Measurements from ENCODE around the gene FAM110C.
"Not testable (repeated sequence)": the region's sequence is repeated elsewhere in the genome, so short reads cannot be mapped to it uniquely, and the experiment has no call there.

Gene FAM110C

GRCh38 chr2:28406-28975 is 17.8 kb downstream of the FAM110C start:
- H3K14ac ChIP-seq (ENCODE audit: low read length) = no peak overlapping the region
- no peak overlapping the region for H3K4ac ChIP-seq (ENCODE audit: low read length)
- no peaks in the 10 kb centered on the region for H3K4me1 ChIP-seq (ENCODE audit: control insufficient read depth in 2 of 2, insufficient read depth in 1 of 2, low read depth in 1 of 2, low read length in 2 of 2)
- no peaks in the 10 kb centered on the region for H3K36me3 ChIP-seq (replicated peaks in 1 of 2; ENCODE audit: control insufficient read depth in 2 of 2, insufficient read depth in 2 of 2, low read length in 2 of 2)
- no peak overlapping the region for H2BK120ac ChIP-seq (ENCODE audit: low read depth, low read length)
- H2BK15ac ChIP-seq (ENCODE audit: low read length) = no peak overlapping the region
- H3K18ac ChIP-seq (ENCODE audit: low read length) = no peak overlapping the region
- no peak overlapping the region for H4K91ac ChIP-seq (ENCODE audit: low read depth, low read length, poor library complexity)
- DNase-seq (ENCODE audit: low spot score) = no peak
- H3K79me1 ChIP-seq (ENCODE audit: low read depth, low read length) = no peaks in the 10 kb centered on the region
- H3K27ac ChIP-seq (replicated peaks; ENCODE audit: low read length) = no peak overlapping the region
- H3K9me3 ChIP-seq (replicated peaks in 1 of 2; ENCODE audit: control insufficient read depth in 2 of 2, insufficient read depth in 1 of 2, low read depth in 1 of 2, low read length in 2 of 2) = no peaks in the 10 kb centered on the region
- no peak overlapping the region for H2AK5ac ChIP-seq (ENCODE audit: low read depth, low read length)
- H2AFZ ChIP-seq (ENCODE audit: low read length) = no peak overlapping the region
- no peak overlapping the region for H2BK12ac ChIP-seq (ENCODE audit: low read length)
- H4K8ac ChIP-seq (ENCODE audit: low read depth, low read length) = no peak overlapping the region
- no peak overlapping the region for H3K4me2 ChIP-seq (ENCODE audit: insufficient read depth, low read length, poor library complexity, severe bottlenecking)
- peaks cover 0 to 6% (median 0%) of the 10 kb centered on the region in 3 experiments for H3K27me3 ChIP-seq (ENCODE audit: control insufficient read depth in 3 of 3, insufficient read depth in 3 of 3, low read depth in 1 of 3, low read length in 3 of 3)
- H2BK5ac ChIP-seq (ENCODE audit: low read length) = no peak overlapping the region
- WGBS, 2 donors (ENCODE audit: extremely low coverage in 2 of 2, insufficient read length in 2 of 2, insufficient replicate concordance in 1 of 2) = no CpG with 5 or more reads among the region's 5 CpGs
- no peak overlapping the region for H3K9ac ChIP-seq (ENCODE audit: low read depth, low read length, poor library complexity)
- no peak overlapping the region for H3K4me3 ChIP-seq (ENCODE audit: low read length in 2 of 2)
- no peak overlapping the region for H3K23ac ChIP-seq (ENCODE audit: low read depth, low read length, poor library complexity)

- DNase-seq (ENCODE audit: low spot score) = no peak
- no peak overlapping the region for H2BK120ac ChIP-seq (ENCODE audit: low read depth, low read length)
- no peak overlapping the region for H3K4ac ChIP-seq (ENCODE audit: low read length)
Measured at GRCh38 chr2:26891-27290, 19.4 kb downstream of the FAM110C start.

GRCh38 chr2:25543-25942 is 20.8 kb downstream of the FAM110C start:
- Histone ChIP-seq H4K8ac (ENCODE audit: low read depth, low read length) (no peak overlapping the region), H3K18ac (ENCODE audit: low read length) (no peak overlapping the region), H3K14ac (ENCODE audit: low read length) (no peak overlapping the region), H2BK120ac (ENCODE audit: low read depth, low read length) (no peak overlapping the region), H3K27me3 (ENCODE audit: control insufficient read depth in 3 of 3, insufficient read depth in 3 of 3, low read depth in 1 of 3, low read length in 3 of 3) (peaks cover 0 to 4% (median 0%) of the 10 kb centered on the region in 3 experiments), H3K27ac (replicated peaks; ENCODE audit: low read length) (no peak overlapping the region), H2AK5ac (ENCODE audit: low read depth, low read length) (no peak overlapping the region), H3K36me3 (replicated peaks in 1 of 2; ENCODE audit: control insufficient read depth in 2 of 2, insufficient read depth in 2 of 2, low read length in 2 of 2) (no peaks in the 10 kb centered on the region), H2BK15ac (ENCODE audit: low read length) (no peak overlapping the region), H3K4ac (ENCODE audit: low read length) (no peak overlapping the region), H2BK12ac (ENCODE audit: low read length) (no peak overlapping the region), H3K4me2 (ENCODE audit: insufficient read depth, low read length, poor library complexity, severe bottlenecking) (no peak overlapping the region), H3K4me3 (ENCODE audit: low read length in 2 of 2) (no peak overlapping the region), H3K4me1 (ENCODE audit: control insufficient read depth in 2 of 2, insufficient read depth in 1 of 2, low read depth in 1 of 2, low read length in 2 of 2) (no peaks in the 10 kb centered on the region), H4K91ac (ENCODE audit: low read depth, low read length, poor library complexity) (no peak overlapping the region), H3K9me3 (replicated peaks in 1 of 2; ENCODE audit: control insufficient read depth in 2 of 2, insufficient read depth in 1 of 2, low read depth in 1 of 2, low read length in 2 of 2) (no peaks in the 10 kb centered on the region), H2BK5ac (ENCODE audit: low read length) (no peak overlapping the region), H2AFZ (ENCODE audit: low read length) (no peak overlapping the region), H3K9ac (ENCODE audit: low read depth, low read length, poor library complexity) (no peak overlapping the region), H3K23ac (ENCODE audit: low read depth, low read length, poor library complexity) (no peak overlapping the region), H3K79me1 (ENCODE audit: low read depth, low read length) (no peaks in the 10 kb centered on the region)
- no CpG with 5 or more reads among the region's 4 CpGs for WGBS, 2 donors (ENCODE audit: extremely low coverage in 2 of 2, insufficient read length in 2 of 2, insufficient replicate concordance in 1 of 2)
- DNase-seq (ENCODE audit: low spot score) = no peak

More at GRCh38 chr2:26891-27290, 19.4 kb downstream of the FAM110C start:
- Histone ChIP-seq H4K91ac (ENCODE audit: low read depth, low read length, poor library complexity) (no peak overlapping the region), H3K4me3 (ENCODE audit: low read length in 2 of 2) (no peak overlapping the region), H4K8ac (ENCODE audit: low read depth, low read length) (no peak overlapping the region), H3K36me3 (replicated peaks in 1 of 2; ENCODE audit: control insufficient read depth in 2 of 2, insufficient read depth in 2 of 2, low read length in 2 of 2) (no peaks in the 10 kb centered on the region), H3K4me1 (ENCODE audit: control insufficient read depth in 2 of 2, insufficient read depth in 1 of 2, low read depth in 1 of 2, low read length in 2 of 2) (no peaks in the 10 kb centered on the region), H3K79me1 (ENCODE audit: low read depth, low read length) (no peaks in the 10 kb centered on the region), H3K14ac (ENCODE audit: low read length) (no peak overlapping the region), H2BK5ac (ENCODE audit: low read length) (no peak overlapping the region), H3K27ac (replicated peaks; ENCODE audit: low read length) (no peak overlapping the region), H3K27me3 (ENCODE audit: control insufficient read depth in 3 of 3, insufficient read depth in 3 of 3, low read depth in 1 of 3, low read length in 3 of 3) (peaks cover 0 to 6% (median 0%) of the 10 kb centered on the region in 3 experiments), H2BK12ac (ENCODE audit: low read length) (no peak overlapping the region), H2BK15ac (ENCODE audit: low read length) (no peak overlapping the region), H3K9me3 (replicated peaks in 1 of 2; ENCODE audit: control insufficient read depth in 2 of 2, insufficient read depth in 1 of 2, low read depth in 1 of 2, low read length in 2 of 2) (no peaks in the 10 kb centered on the region), H3K23ac (ENCODE audit: low read depth, low read length, poor library complexity) (no peak overlapping the region), H3K4me2 (ENCODE audit: insufficient read depth, low read length, poor library complexity, severe bottlenecking) (no peak overlapping the region), H3K9ac (ENCODE audit: low read depth, low read length, poor library complexity) (no peak overlapping the region), H3K18ac (ENCODE audit: low read length) (no peak overlapping the region), H2AFZ (ENCODE audit: low read length) (no peak overlapping the region), H2AK5ac (ENCODE audit: low read depth, low read length) (no peak overlapping the region)
- no CpG with 5 or more reads among the region's 4 CpGs for WGBS, 2 donors (ENCODE audit: extremely low coverage in 2 of 2, insufficient read length in 2 of 2, insufficient replicate concordance in 1 of 2)

- DNase-seq (ENCODE audit: low spot score); H3K79me1 ChIP-seq (ENCODE audit: low read depth, low read length): not testable (repeated sequence)
- WGBS, 2 donors (ENCODE audit: extremely low coverage in 2 of 2, insufficient read length in 2 of 2, insufficient replicate concordance in 1 of 2) = no CpG with 5 or more reads among the region's 4 CpGs
Measured at GRCh38 chr2:24591-24990, 21.7 kb downstream of the FAM110C start.

More at GRCh38 chr2:24591-24990, 21.7 kb downstream of the FAM110C start:
- H3K36me3 ChIP-seq (replicated peaks in 1 of 2; ENCODE audit: control insufficient read depth in 2 of 2, insufficient read depth in 2 of 2, low read length in 2 of 2); H3K4me1 ChIP-seq (ENCODE audit: control insufficient read depth in 2 of 2, insufficient read depth in 1 of 2, low read depth in 1 of 2, low read length in 2 of 2); H2BK120ac ChIP-seq (ENCODE audit: low read depth, low read length); H3K14ac ChIP-seq (ENCODE audit: low read length); H2BK15ac ChIP-seq (ENCODE audit: low read length); H2AFZ ChIP-seq (ENCODE audit: low read length); H3K18ac ChIP-seq (ENCODE audit: low read length); H2BK12ac ChIP-seq (ENCODE audit: low read length); H3K9ac ChIP-seq (ENCODE audit: low read depth, low read length, poor library complexity); H3K27ac ChIP-seq (replicated peaks; ENCODE audit: low read length); H3K27me3 ChIP-seq (ENCODE audit: control insufficient read depth in 3 of 3, insufficient read depth in 3 of 3, low read depth in 1 of 3, low read length in 3 of 3); H3K4me3 ChIP-seq (ENCODE audit: low read length in 2 of 2); H4K8ac ChIP-seq (ENCODE audit: low read depth, low read length); H4K91ac ChIP-seq (ENCODE audit: low read depth, low read length, poor library complexity); H3K4ac ChIP-seq (ENCODE audit: low read length); H3K4me2 ChIP-seq (ENCODE audit: insufficient read depth, low read length, poor library complexity, severe bottlenecking); H2AK5ac ChIP-seq (ENCODE audit: low read depth, low read length); H3K23ac ChIP-seq (ENCODE audit: low read depth, low read length, poor library complexity); H3K9me3 ChIP-seq (replicated peaks in 1 of 2; ENCODE audit: control insufficient read depth in 2 of 2, insufficient read depth in 1 of 2, low read depth in 1 of 2, low read length in 2 of 2); H2BK5ac ChIP-seq (ENCODE audit: low read length): not testable (repeated sequence)
